ENCODE data around the gene XYLT1.

DNA sequence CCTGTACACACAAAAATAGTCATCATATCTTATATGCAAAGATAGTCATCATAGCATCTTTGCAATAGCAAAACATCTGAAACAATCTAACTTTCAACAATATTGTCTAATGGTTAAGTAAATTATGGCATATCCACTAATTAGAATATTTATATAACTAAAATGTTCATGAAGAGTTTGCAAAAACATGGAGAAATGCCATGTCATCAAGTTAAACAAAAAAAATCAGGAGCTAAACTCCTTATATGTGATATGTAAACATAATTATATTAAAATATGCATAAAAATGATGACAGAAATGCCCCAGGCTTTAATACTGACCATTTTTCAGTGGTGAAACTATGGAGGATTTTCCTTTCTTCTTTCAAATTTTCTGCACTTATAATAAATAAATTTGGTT, 22.3 kb upstream of the XYLT1 start:
- TF ChIP-seq, protein P1, sequence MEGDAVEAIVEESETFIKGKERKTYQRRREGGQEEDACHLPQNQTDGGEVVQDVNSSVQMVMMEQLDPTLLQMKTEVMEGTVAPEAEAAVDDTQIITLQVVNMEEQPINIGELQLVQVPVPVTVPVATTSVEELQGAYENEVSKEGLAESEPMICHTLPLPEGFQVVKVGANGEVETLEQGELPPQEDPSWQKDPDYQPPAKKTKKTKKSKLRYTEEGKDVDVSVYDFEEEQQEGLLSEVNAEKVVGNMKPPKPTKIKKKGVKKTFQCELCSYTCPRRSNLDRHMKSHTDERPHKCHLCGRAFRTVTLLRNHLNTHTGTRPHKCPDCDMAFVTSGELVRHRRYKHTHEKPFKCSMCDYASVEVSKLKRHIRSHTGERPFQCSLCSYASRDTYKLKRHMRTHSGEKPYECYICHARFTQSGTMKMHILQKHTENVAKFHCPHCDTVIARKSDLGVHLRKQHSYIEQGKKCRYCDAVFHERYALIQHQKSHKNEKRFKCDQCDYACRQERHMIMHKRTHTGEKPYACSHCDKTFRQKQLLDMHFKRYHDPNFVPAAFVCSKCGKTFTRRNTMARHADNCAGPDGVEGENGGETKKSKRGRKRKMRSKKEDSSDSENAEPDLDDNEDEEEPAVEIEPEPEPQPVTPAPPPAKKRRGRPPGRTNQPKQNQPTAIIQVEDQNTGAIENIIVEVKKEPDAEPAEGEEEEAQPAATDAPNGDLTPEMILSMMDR (IDR thresholded peaks at IDR 0.05) = no peak
- TF ChIP-seq POLR2A (IDR thresholded peaks at IDR 0.05) = no peak

Measured in thyroid gland (tissue), 4 donors.